ENCODE data around the gene USP22. TPM values are rescaled to one million over a fixed set of nuclear protein-coding genes. Genes with fewer than 3 reads are reported as not detected.
"Not testable (repeated sequence)": the region's sequence is repeated elsewhere in the genome, so short reads cannot be mapped to it uniquely, and the experiment has no call there.

Gene USP22
- 100 to 1,000 TPM; 147 to 162 TPM for total RNA-seq

DNA sequence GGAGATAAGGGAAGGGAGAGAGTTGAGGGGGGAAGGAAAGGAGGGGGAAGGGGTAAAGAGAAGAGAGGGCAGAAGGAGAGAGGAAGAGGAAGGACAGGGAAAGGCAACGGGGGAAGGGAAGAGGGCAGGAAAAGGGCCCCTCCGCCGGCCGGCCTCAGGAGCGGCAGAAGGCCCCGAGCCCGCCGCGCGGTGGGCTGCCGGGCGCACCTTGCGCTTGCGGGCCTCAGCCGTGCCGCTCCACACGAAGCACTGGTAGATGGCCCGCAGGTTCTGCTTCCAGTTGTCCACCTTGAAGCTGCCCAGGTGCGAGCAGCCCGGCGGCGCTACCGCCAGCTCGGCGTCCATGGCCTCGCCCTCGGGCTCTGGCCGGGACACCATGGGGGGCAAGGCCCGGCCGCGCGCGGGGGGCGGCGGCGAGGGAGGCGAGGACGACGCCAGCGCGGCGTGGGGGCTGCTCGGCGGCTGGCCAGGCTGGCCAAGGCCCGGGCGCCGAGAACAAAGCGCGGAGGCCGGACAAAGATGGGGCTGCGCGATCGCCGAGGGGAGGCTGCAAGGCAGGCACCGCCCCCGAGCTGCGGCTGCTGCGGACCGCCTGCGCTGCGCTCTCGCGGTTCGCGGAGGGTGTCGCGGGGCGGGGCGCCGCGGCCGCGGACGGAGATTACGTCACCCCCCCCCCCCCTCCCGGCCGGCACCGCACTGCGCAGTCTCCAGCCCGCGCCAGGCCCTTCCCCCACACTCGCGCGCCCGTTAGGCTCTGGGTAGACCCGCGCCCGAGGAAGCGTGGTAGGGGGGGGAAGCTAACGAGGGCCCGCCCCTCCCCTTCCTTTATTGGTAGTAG lies at the start of gene USP22:
Gene USP22 (minus strand): TSS at position 554 of the 838 bp plus-strand sequence. CDS start 176 bp downstream, at position 378.
- H3K36me3 Mint-ChIP-seq (ENCODE audit: low read depth), result peaks cover 12% of the 10 kb centered on the region
- H3K27ac Mint-ChIP-seq, result peak within 1 kb of the TSS; percentile 94
- POLR2A ChIA-PET, result interaction anchor here (0.7 to 1.6 kb wide), 3 partner anchors 8 to 81 kb away, joined by 3 to 13 read pairs (median 6); no protein-coding TSS in a partner anchor
- peaks cover 29% of the 10 kb centered on the region for H3K4me1 Mint-ChIP-seq
- H3K4me3 Mint-ChIP-seq, result peak within 1 kb of the TSS; percentile 99
- CTCF ChIA-PET, result interaction anchor here (0.6 to 2.3 kb wide), 18 partner anchors 9 to 1125 kb away, joined by 3 to 29 read pairs (median 4); no protein-coding TSS in a partner anchor
- DNase-seq, result peak; percentile 45
- no peaks in the 10 kb centered on the region for H3K27me3 Mint-ChIP-seq
- H3K9me3 Mint-ChIP-seq, result no peaks in the 10 kb centered on the region

DNA sequence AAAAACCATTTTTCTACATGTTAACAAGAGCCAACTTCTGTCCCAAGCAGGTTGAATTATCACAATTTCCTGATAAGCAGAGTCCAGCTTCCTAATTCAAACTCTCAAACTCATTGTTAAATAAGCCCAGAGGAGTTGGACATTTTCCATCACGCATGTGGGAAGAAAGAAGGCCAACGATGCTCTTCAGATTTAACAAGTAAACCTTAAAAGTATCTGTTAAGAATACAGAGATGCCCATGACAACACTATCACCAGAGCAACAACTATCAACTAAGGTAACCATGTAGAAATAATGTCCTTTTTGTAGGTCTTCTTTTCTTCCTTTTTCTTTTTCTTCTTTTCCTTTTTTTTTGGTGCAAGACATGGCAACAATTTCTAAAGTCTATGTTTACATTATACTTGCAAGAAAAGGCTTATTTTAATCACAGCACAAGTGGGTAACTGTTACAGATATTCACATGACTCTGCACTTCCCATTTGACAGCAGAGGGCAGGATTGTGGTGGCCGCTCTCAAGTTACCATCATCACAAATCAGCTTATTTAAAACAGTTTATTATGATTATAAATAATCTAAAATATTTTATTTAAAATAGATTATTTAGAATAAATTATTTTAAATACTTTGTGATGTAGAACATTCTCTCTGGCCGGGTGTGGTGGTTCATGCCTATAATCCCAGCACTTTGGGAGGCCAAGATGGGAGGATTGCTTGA lies 48.2 kb upstream of the USP22 start:
- Mint-ChIP-seq H3K27ac (no peak overlapping the region), H3K36me3 (ENCODE audit: low read depth) (no peaks in the 10 kb centered on the region), H3K4me1 (peaks cover 1% of the 10 kb centered on the region), H3K4me3 (no peak overlapping the region), H3K9me3 (no peaks in the 10 kb centered on the region), H3K27me3 (peaks cover 2% of the 10 kb centered on the region)
- ChIA-PET POLR2A (no interaction called here), CTCF (interaction anchor here (0.7 to 1.2 kb wide), 2 partner anchors 8 to 38 kb away, joined by 3 to 4 read pairs; no protein-coding TSS in a partner anchor)
- no peak for DNase-seq

DNA sequence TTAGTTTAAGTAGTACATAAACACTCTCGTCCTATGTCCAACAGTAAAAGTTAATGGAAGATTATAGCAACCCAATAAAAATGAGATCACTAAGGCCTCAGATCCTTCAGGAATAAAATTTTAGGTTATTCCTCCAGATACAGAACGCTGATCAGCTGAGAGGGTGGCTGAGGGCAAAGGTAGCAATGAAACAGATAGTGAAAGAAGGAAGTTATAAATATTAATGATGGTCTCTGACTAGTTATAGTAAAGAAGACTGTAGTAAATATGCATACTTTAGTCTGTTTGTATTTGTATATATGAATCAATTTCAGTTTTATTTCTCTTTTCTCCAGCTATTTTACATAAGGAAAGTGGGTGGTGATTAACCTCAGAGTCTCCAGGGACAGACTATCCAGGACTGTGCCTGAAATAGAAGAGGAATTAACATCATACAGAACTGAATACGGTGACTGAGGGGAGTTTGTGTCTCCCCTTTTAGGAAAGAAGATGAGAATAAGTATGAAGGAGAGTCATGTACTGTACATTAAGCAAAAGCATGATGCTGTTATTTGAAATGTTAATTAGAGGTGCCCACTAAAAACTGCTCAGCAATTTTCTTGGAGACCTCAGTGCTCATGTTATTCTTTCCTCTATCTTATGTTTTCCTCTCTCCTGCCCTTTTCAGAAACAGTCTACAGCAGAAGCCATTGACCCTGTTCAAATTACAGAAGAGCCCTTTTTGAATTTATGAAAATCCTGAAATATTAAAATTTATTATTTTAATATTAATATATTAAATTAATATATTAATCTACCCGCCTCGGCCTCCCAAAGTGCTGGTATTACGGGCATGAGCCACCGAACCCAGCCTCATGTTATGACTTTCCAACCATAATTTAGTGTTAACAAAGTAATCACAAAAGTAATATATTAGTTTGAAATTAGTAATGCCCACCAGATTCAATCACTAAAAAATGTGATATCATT lies 47.4 kb upstream of the USP22 start:
- Mint-ChIP-seq H3K27ac (no peak overlapping the region), H3K36me3 (ENCODE audit: low read depth) (no peaks in the 10 kb centered on the region), H3K4me1 (peaks cover under 1% of the 10 kb centered on the region), H3K9me3 (no peaks in the 10 kb centered on the region), H3K27me3 (peaks cover 2% of the 10 kb centered on the region), H3K4me3 (no peak overlapping the region)
- no peak for DNase-seq
- POLR2A ChIA-PET, result no interaction called here
- CTCF ChIA-PET, result no interaction called here

DNA sequence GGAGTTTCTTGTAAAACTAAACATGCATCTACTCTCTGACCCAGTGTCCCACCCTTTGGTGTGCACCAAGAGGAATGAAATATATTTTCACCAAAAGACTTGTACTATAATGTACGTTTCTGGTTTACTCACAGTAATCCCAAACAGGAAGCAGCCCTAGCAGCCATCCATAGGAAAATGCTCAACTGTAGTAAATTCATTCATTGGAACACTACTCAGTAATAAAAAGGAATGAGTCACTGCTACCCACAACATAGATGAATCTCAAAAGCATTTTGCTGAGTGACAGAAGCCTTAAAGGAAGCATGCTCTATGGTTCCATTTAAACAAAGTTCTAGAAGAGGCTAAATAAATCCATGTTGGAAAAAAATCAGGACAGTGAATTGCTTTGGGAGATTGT lies 46.3 kb upstream of the USP22 start:
- POLR2A ChIA-PET, result no interaction called here

DNA sequence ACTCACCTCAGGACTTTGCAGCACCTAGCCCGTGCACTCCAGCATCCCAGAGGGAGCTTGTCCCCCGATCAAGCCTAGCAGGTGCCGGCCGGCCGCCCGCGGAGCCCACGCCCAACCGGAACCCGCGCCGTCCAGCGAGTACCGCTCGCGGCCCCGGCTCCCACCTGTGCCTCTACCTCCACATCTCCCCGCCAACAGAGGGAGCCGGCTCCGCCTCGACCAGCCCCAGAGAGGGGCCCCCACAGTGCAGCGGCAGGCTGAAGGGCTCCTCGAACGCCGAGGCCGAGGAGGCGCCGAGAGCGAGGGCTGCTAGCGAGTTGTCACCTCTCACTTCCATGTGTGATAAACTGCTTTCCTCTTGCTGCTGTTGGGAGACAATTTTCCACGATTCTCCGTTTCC lies 42.9 kb upstream of the USP22 start:
- no peak overlapping the region for H3K4me3 Mint-ChIP-seq
- H3K27me3 Mint-ChIP-seq, result peaks cover 6% of the 10 kb centered on the region
- no peaks in the 10 kb centered on the region for H3K9me3 Mint-ChIP-seq
- ChIA-PET CTCF (interaction anchor here (1.0 kb wide), 1 partner anchor 13 kb away, joined by 3 read pairs; no protein-coding TSS in a partner anchor), POLR2A (no interaction called here)
- no peak for DNase-seq
- H3K4me1 Mint-ChIP-seq, result no peaks in the 10 kb centered on the region
- H3K36me3 Mint-ChIP-seq (ENCODE audit: low read depth), result no peaks in the 10 kb centered on the region
- no peak overlapping the region for H3K27ac Mint-ChIP-seq

More for the DNA sequence above, 46.3 kb upstream of the USP22 start:
- Mint-ChIP-seq H3K9me3 (no peaks in the 10 kb centered on the region), H3K27me3 (peaks cover 2% of the 10 kb centered on the region), H3K4me3 (no peak overlapping the region), H3K27ac (no peak overlapping the region), H3K4me1 (no peaks in the 10 kb centered on the region), H3K36me3 (ENCODE audit: low read depth) (no peaks in the 10 kb centered on the region)
- DNase-seq, result no peak
- CTCF ChIA-PET, result no interaction called here

DNA sequence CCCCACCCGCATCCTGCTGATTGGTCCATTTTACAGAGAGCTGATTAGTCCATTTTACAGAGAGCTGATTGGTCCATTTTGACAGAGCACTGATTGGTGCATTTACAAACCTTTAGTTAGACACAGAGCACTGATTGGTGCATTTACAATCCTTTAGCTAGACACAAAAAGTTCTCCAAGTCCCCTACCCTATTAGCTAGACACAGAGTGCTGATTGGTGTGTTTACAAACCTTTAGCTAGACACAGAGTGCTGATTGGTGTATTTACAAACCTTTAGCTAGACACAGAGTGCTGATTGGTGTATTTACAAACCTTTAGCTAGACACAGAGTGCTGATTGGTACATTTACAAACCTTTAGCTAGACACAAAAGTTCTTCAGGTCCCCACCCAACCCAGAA lies 42.5 kb upstream of the USP22 start:
- H3K4me3 Mint-ChIP-seq; POLR2A ChIA-PET; DNase-seq; H3K9me3 Mint-ChIP-seq; H3K36me3 Mint-ChIP-seq (ENCODE audit: low read depth); H3K27ac Mint-ChIP-seq; H3K27me3 Mint-ChIP-seq; H3K4me1 Mint-ChIP-seq: not testable (repeated sequence)
- CTCF ChIA-PET, result interaction anchor here (1.0 kb wide), 2 partner anchors 9 to 13 kb away, joined by 3 read pairs; no protein-coding TSS in a partner anchor

DNA sequence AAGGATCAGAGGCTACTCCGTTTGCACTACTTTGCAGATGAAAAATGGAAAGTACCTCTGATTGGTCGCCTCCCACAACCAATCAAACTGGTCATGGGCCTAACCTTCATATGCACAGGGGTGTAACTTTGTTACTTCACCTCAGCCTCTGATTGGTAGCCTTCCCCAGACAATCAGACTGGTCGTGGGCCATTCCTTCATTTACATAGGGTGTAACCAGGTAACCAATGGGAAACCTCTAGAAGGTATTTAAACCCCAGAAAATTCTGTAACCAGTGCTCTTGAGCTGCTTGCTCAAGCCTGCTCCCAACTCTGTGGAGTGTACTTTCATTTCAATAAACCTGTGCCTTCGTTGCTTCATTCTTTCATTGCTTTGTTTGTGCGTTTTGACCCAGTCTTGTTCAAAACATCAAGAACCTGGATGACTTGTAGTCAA lies 39.2 kb upstream of the USP22 start:
- Mint-ChIP-seq H3K36me3 (ENCODE audit: low read depth) (no peaks in the 10 kb centered on the region), H3K27me3 (peaks cover 16% of the 10 kb centered on the region), H3K4me1 (no peaks in the 10 kb centered on the region), H3K27ac (no peak overlapping the region), H3K9me3 (no peaks in the 10 kb centered on the region), H3K4me3 (no peak overlapping the region)
- ChIA-PET CTCF (interaction anchor here (0.6 kb wide), 1 partner anchor 126 kb away, joined by 3 read pairs; no protein-coding TSS in a partner anchor), POLR2A (no interaction called here)
- DNase-seq, result no peak

DNA sequence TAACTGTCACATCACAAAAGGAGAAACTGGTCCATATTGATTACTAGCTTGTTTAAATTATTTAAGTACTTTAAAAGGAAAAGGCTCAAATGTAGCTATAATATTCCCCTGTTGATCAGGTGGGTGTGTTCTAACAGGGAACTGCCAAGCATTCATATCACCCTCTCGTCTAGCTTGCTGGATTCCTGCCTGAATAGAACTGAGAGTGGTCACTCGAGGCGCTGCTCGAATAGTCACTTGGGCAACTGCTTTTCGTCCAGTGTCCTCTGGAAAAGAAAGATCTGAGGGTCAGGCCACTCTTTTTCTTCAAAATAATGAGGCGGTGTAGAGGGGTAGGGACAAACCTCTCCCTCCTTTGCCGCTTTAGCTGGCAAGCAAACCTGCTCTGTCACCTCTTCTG lies 36.4 kb upstream of the USP22 start:
- CTCF ChIA-PET, result interaction anchor here (1.7 kb wide), 1 partner anchor 16 kb away, joined by 6 read pairs; no protein-coding TSS in a partner anchor
- H3K36me3 Mint-ChIP-seq (ENCODE audit: low read depth), result no peaks in the 10 kb centered on the region
- no peaks in the 10 kb centered on the region for H3K4me1 Mint-ChIP-seq
- no peak for DNase-seq
- H3K4me3 Mint-ChIP-seq, result no peak overlapping the region
- peaks cover 18% of the 10 kb centered on the region for H3K27me3 Mint-ChIP-seq
- POLR2A ChIA-PET, result no interaction called here
- no peak overlapping the region for H3K27ac Mint-ChIP-seq
- H3K9me3 Mint-ChIP-seq, result no peaks in the 10 kb centered on the region

DNA sequence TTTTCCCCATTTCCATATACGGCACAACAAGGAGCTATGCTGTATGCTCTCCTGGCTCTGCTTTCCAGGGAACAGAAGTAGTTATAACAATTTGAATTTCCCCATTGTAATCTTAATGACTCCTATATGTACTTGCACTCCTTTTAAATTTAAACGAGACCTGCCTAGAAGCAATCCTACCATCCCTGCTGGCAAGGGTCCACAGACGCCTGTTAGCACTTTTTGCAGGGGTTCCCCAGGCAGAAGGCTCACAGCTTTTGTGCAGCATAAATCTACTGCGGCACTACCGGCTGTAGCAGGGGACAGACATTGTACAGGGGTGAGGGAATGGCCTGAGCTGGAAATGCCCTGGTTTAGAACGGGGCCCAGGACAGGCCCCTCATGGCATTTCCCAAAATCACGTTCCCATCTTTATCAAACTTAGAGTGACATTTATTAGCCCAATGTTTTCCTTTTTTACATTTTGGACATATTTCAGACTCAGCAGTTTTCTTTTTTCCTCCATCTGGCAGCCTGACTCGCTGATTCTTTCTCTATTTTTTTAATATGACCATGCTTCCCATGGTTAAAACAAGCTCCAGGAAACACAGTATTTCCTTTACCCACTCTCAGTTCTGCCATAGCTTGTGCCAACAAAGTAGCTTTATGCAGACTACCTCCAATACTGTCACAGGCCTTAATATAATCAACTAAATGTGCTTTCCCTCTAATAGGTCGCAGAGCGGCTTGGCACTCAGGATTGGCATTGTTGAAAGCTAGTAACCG lies 35.4 kb upstream of the USP22 start:
- H3K4me1 Mint-ChIP-seq, result no peaks in the 10 kb centered on the region
- ChIA-PET POLR2A (no interaction called here), CTCF (interaction anchor here (1.7 kb wide), 1 partner anchor 17 kb away, joined by 6 read pairs; no protein-coding TSS in a partner anchor)
- DNase-seq, result no peak
- peaks cover 18% of the 10 kb centered on the region for H3K27me3 Mint-ChIP-seq
- H3K36me3 Mint-ChIP-seq (ENCODE audit: low read depth), result no peaks in the 10 kb centered on the region
- no peaks in the 10 kb centered on the region for H3K9me3 Mint-ChIP-seq
- H3K27ac Mint-ChIP-seq, result no peak overlapping the region
- no peak overlapping the region for H3K4me3 Mint-ChIP-seq

DNA sequence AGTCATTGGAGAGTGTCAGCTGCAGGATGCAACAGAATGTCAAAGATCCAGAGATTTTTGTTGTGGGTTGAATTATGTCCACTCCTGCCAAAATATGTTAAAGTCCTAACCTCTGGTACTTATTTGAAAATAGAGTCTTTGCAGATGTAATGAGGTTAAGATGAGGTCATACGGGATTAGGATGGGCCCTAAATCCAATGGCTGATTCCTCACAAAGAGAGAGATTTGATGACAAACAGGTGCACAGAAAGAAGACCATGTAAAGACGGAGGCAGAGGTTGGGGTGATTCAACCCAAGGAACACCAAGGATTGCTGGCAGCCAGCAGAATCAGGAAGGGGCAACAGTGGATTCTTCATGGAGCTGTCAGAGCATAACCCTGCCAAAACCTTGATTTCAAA lies 34.5 kb upstream of the USP22 start:
- no peaks in the 10 kb centered on the region for H3K36me3 Mint-ChIP-seq (ENCODE audit: low read depth)
- H3K4me1 Mint-ChIP-seq, result no peaks in the 10 kb centered on the region
- POLR2A ChIA-PET, result no interaction called here
- H3K4me3 Mint-ChIP-seq, result no peak overlapping the region
- H3K9me3 Mint-ChIP-seq, result no peaks in the 10 kb centered on the region
- CTCF ChIA-PET, result interaction anchor here (0.9 to 1.7 kb wide), 2 partner anchors 18 to 25 kb away, joined by 3 to 6 read pairs; no protein-coding TSS in a partner anchor
- no peak overlapping the region for H3K27ac Mint-ChIP-seq
- DNase-seq, result no peak
- H3K27me3 Mint-ChIP-seq, result peaks cover 18% of the 10 kb centered on the region

DNA sequence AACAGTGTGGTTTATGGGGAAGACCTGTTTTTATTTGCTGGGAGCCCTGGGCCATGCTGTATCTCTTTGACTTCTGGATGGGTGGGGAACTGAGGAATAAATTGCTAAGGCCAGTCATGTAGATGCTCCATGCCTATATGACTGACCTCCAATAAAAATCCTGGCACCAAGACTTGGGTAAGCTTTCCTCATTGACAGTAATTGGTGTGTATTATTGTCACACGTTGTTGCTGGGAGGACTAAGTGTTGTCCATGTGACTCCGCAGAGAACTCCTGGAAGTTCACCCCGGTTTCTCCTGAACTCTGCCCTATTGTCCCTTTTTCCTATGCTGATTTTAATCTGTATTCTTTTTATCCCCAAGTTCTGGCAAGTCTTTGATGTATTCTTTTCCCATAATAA lies 33.4 kb upstream of the USP22 start:
- peaks cover 15% of the 10 kb centered on the region for H3K27me3 Mint-ChIP-seq
- no peaks in the 10 kb centered on the region for H3K36me3 Mint-ChIP-seq (ENCODE audit: low read depth)
- no peaks in the 10 kb centered on the region for H3K4me1 Mint-ChIP-seq
- DNase-seq, result no peak
- ChIA-PET CTCF (no interaction called here), POLR2A (no interaction called here)
- H3K4me3 Mint-ChIP-seq, result no peak overlapping the region
- H3K9me3 Mint-ChIP-seq, result no peaks in the 10 kb centered on the region
- no peak overlapping the region for H3K27ac Mint-ChIP-seq

DNA sequence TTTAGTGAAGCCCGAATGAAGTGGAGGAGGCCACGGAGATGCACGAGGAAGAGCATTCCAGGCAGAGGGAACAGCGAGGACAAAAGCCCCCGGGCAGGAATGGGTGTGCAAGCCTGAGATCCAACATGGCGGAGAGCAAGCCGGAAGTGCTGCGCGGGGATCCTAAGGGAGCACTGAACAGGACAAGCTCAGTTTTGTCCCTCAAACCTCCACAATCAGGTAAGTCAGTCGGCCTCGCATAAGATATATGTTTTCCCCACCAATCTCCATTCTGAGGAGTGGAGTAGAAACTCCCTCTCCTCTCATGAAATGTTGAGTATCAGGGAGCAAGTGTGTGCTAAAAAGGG lies 32.9 kb upstream of the USP22 start:
- no peak for DNase-seq
- no peaks in the 10 kb centered on the region for H3K4me1 Mint-ChIP-seq
- CTCF ChIA-PET, result no interaction called here
- no peaks in the 10 kb centered on the region for H3K9me3 Mint-ChIP-seq
- no peak overlapping the region for H3K4me3 Mint-ChIP-seq
- POLR2A ChIA-PET, result no interaction called here
- H3K36me3 Mint-ChIP-seq (ENCODE audit: low read depth), result no peaks in the 10 kb centered on the region
- H3K27me3 Mint-ChIP-seq, result peaks cover 14% of the 10 kb centered on the region
- no peak overlapping the region for H3K27ac Mint-ChIP-seq
